DOHH2 (cell line): Measurements from ENCODE around the gene NR4A3.

Experiments
- CTCF ChIP-seq: fragments of 200-600 bp; sonication (generic); IDR thresholded peaks from one replicate; pipeline ENCODE4 v1.5.1; 2014; ENCODE audit warnings: antibody characterized with exemption, mild to moderate bottlenecking, low read depth, low read length; ENCODE audit not compliant: poor library complexity, severe bottlenecking
- EZH2phosphoT487 ChIP-seq: fragments of 200-600 bp; sonication (generic); IDR thresholded peaks from 2 replicates; pipeline ENCODE4 v1.6.1; 2017; ENCODE audit warnings: borderline replicate concordance, mild to moderate bottlenecking, antibody characterized with exemption, low read length, moderate library complexity, mixed read lengths

GRCh38 chr9:99828417-99829176 lies 6.9 kb downstream of the NR4A3 start:
- TF ChIP-seq EZH2phosphoT487 (no peak), CTCF (no peak)
